OCI-LY1 (cell line): ENCODE results near the gene RAI14.

Experiments used
- CTCF ChIP-seq: fragments of 200-600 bp; sonication (generic), shearing (Covaris generic); IDR thresholded peaks from 2 replicates; pipeline ENCODE4 v1.5.1; 2017; ENCODE audit warnings: mild to moderate bottlenecking, antibody characterized with exemption, low read length, moderate library complexity, mixed read lengths
- EZH2 ChIP-seq: fragments of 200-600 bp; sonication (generic), shearing (Covaris generic); IDR thresholded peaks from 2 replicates; pipeline ENCODE4 v1.8.0; 2017; ENCODE audit warnings: borderline replicate concordance, mixed run types, mild to moderate bottlenecking, antibody characterized with exemption, low read length, moderate library complexity, mixed read lengths

GRCh38 chr5:34632807-34633422 is 23.2 kb upstream of the RAI14 start:
- no peak for TF ChIP-seq CTCF
- TF ChIP-seq EZH2: no peak
